NCI-H146 treated with DMSO at 0.1 percent for 48 hours (cell line): Measurements from ENCODE around the gene SBNO1.
"Not testable (repeated sequence)": the region's sequence is repeated elsewhere in the genome, so short reads cannot be mapped to it uniquely, and the experiment has no call there.

Experiments
- DNase-seq: peaks from one replicate; lab custom pipeline; 2025; ENCODE audit not compliant: unreplicated experiment; lab: John Stamatoyannopoulos, UW

The SBNO1 gene

DNA sequence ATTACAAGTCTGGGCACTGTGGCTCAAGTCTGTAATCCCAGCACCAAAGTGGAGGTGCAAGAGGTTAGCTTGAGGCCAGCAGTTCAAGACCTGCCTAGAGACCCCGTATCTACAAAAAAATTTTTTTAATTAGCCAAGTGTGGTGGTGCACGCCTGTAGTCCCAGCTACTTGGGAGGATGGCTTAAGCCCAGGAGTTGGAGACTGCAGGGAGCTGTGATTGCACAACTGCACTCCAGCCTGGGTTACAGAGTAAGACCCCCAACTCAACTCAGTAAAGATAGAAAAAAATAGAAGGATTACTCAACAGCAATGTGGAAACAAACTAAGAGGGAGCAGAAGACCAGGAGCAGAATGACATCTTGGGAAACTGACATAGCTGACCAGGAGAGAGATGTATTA lies 13.3 kb downstream of the SBNO1 start:
- no peak for DNase-seq

- DNase-seq, result no peak
These were observed 17.7 kb downstream of the SBNO1 start for GRCh38 chr12:123346946-123347345.

- no peak for DNase-seq
These were observed 20.6 kb downstream of the SBNO1 start for GRCh38 chr12:123344086-123344485.

GRCh38 chr12:123337070-123337469 lies 27.6 kb downstream of the SBNO1 start:
- no peak for DNase-seq

- DNase-seq, result no peak
These were observed 28.1 kb downstream of the SBNO1 start for GRCh38 chr12:123336530-123336929.

DNA sequence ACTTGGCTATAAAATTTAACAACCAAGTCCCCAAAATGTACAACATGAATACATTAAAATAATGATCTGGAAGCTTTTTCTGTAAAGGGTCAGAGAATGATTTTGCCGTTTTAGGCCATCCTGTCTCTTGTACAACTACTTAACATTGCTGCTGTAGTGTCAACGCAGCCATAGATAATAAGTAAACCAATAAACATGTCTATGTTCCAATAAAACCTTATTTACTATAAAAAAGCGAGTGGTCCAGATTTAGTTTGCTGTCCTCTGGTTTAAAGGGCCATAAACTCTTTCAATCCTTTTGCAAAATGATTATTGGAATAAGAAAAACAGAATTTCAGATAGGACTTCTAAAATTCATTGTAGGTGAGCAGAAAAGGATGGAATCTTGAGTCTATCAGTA lies 29.2 kb downstream of the SBNO1 start:
- no peak for DNase-seq

DNA sequence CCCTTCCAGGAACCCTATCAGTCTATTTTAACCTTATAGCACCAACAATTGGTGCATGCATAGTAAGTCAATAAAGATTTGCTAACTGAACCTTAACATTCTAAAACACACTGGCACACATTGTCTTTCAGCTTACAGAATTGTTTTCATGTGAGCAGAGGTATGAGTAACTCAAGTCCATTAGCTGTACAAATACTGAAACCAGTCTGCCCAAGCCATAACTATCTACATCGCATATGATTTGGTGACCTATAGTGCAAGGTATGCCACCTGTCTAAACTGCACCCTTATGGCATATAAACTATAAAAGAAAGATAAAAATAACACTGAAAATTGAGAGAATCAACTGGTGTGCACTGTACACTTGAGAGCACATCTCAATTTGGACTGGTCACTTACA lies 34.8 kb downstream of the SBNO1 start:
- no peak for DNase-seq

DNA sequence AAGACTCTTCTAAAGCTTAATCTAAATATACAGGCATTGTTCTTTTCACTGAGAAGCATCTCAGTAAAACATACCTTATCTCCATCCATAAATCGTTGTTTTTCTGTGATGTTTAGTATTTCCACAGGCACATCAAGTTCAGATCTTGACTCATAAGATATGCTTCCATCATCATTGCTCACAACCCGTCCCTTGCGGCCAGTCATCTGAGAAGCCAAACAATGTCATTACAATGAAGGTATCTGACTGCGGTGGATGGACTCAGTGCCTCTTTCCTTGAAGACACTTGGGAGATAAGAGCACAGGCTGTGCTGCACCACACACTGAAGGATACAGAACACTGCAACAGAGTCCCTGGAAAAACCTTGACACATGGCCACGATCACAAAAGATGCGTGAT lies 44.8 kb downstream of the SBNO1 start:
- no peak for DNase-seq

DNA sequence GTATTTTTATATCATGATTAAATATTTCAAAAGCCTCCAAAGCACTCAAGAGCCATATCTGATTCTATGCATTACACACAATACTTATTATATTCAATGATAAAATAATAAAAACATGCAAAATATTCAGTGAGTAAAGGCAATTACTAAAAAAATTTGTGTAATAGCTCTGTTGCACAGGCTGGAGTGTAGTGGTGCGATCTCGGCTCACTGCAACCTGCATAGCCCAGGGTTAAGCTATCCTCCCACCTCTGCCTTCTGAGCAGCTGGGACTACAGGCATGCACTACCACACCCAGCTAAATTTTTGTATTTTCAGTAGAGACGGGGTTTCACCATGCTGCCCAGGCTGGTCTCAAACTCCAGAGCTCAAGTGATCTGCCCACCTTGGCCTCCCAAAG lies 45.4 kb downstream of the SBNO1 start:
- no peak for DNase-seq

DNA sequence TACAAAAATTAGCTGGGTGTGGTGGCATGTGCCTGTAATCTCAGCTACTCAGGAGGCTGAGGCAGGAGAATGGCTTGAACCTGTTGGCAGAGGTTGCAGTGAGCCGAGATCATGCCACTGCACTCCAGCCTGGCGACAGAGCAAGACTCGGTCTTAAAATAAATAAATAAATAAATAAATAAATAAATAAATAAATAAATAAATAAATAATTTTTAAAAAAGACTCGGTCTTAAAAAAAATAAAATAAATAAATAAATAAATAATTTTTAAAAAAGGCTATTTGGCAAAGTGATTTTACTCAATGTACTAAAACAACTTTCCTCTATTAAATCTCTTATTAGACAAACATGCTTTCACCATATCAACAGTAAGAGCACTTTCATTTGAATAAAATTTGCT lies 51.6 kb downstream of the SBNO1 start:
- DNase-seq, result not testable (repeated sequence)

DNA sequence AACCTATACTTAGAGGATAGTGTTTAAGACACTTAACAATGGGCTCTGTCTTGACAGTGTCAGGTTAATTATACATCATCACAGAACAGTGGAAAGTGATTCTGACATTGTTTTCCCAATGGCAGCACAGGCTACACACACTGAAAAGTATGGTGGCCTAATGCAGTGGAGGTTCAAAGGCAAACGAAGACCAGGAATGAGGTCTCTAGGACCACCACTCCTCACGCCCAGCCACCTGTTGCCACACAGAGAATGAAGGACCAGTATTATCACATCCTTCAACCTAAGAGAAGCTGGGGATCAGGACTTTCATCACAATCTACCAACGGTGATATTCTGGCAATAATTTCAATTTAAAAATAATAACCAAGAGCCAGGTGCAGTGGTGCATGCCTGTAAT lies 58.4 kb downstream of the SBNO1 start:
- DNase-seq, result no peak

GRCh38 chr12:123305136-123305535 lies 59.5 kb downstream of the SBNO1 start:
- DNase-seq, result no peak

DNA sequence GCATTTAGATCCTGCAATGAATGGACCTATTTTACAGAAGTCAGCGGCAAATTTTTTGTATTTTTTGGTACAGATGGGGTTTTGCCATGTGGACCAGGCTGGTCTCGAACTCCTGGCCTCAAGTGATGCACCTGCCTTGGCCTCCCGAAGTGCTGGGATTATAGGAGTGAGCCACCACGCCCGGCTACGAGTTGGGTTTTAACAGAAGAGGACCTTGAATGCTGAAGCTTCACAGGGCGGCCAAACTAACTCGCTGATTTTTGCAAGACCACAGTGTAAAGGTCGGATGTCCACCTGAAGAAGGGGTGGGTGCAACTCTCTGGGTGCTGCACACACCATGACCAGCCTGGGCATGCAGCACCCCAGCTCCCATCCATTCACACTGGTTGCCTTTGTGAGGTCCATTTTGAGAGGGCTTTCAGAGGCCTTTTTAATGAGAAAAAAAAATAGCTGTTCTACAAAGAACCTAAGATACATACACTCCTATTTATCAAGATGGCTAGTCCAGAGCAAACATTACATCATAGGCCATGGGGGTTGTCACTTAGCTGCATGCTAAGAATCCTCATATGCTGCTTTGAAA lies 71.4 kb downstream of the SBNO1 start:
- no peak for DNase-seq

- DNase-seq, result no peak
These were observed 74.7 kb downstream of the SBNO1 start for GRCh38 chr12:123289911-123290310.

DNA sequence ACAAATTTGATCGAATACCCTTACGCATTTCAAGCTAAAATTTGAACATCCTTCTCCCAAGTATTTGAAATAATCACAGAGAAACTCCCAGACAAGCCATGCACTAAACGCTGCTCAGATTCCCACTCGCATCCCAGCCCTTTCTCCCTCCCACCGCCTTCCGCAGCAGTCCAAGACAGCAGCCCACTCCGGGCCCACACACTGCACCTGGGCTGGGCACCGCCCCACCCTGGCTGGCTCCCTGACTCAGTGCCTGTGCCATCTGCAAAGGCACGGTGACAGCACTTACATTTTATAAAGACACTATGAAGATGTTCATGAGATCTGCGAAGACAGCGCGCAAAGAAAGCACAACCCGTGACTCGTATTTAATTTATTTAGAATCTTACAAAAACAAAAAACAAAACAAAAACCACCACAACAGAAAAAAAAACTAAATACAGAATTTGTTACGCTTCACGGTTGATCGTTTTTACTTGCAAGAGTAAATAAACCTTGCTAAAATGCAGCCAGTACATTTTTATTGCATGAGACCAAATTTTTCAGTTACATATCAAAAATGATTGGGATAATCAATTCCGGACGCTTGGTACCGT lies 75.8 kb downstream of the SBNO1 start:
- DNase-seq, result no peak

GRCh38 chr12:123286652-123287373 lies 77.8 kb downstream of the SBNO1 start:
- DNase-seq, result no peak

- no peak for DNase-seq
These were observed 80.0 kb downstream of the SBNO1 start for GRCh38 chr12:123284669-123285068.

DNA sequence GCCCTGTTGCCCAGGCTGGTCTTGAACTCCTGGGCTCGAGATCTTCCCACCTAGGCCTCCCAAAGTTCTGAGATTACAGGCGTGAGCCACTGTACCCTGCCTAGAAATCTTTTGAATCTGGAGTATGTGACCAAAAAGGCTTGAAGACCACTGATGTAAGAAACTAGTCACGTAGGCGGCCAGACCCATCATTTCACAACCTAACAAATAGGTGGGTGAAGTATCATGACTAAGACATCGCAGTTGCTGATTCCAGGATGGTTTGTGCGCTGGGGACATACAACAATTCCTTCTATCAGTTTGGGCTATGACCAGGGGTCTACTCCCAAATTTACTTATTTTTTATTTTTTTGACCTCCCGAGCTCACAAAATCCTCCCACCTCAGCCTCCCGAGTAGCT lies 81.2 kb downstream of the SBNO1 start:
- DNase-seq, result no peak

- DNase-seq, result no peak
These were observed 82.5 kb downstream of the SBNO1 start for GRCh38 chr12:123282111-123282510.

DNA sequence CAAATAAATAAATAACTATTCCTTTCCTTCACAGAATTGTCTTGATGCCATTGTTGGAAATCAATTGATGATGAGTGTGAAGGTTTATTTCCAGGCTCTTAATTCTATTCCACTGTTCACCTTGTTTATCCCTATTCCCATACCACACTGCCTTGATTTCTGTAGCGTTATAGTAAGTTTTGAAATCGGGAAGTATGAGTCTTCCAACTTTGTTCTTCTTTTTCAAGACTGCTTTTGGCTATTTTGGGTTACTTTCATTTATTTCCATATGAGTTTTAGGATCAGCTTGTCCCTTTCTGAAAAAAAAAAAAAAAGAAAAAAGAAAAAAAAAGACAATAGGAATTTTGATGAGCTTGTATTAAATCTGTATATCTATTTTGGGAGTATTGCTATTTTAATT lies 83.7 kb downstream of the SBNO1 start:
- no peak for DNase-seq

DNA sequence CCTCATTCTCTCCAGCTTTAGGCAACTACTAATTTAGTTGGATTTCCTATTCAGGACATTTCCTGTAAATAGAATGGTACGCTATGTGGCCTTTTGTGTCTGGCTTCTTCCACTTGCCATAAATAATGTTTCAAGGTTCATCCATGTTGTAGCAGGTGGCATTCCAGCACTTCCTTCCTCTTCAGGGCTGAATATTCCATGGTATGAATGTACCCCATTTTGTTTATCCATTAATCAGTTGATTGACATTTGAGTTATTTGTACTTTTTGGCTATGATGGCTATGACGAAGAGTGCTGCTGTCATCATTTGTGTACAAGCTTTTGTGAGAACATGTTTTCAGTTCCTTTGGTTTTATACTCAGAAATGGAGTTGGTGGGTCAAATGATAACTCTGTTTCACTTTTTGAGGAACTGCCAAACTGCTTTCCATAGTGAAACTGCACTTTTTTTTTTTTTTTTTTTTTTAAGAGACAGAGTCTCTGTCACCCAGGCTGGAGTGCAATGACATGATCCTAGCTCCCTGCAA lies 86.5 kb downstream of the SBNO1 start:
- DNase-seq, result no peak

DNA sequence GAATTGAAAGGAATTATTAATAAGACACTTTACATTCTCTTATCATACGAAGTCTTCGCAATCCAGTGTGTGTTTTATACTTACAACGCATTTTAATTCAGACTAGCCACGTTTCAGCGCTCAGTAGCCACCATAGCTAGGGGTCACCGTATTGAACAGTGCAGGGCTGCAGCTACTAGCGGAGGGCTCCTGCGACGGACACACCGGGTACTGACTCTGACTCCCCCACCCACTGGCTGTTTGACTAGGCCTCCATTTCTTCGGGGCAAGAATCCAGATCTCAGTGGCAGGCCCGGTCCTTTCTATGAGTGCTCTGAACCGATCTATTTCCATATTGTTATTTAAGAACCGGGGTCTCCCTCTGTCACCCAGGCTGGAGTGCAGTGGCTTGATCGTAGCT lies 91.5 kb downstream of the SBNO1 start:
- no peak for DNase-seq
